RWPE2 (cell line): ENCODE results near the gene PDE4A.

Experiments used
- ATAC-seq: fragments of 200-7000 bp; cut with Tn5 transposase; 3 replicates; pipeline ENCODE4 v1.9.1; 2021; ENCODE audit warnings: low read depth
- DNase-seq: peaks from one replicate; pipeline ENCODE4 v3.0.0-alpha.2; 2020; ENCODE audit warnings: low spot score
- H3K27ac ChIP-seq: fragments of 450-650 bp; 2 replicates; pipeline ENCODE4 v1.5.1; 2017; ENCODE audit warnings: mild to moderate bottlenecking; ENCODE audit not compliant: poor library complexity, severe bottlenecking
- H3K27me3 ChIP-seq: fragments of 250-450 bp; sonication (Bioruptor Pico); 2 replicates; pipeline ENCODE4 v1.5.1; 2021; ENCODE audit warnings: mild to moderate bottlenecking, moderate library complexity; ENCODE audit not compliant: insufficient read depth, poor library complexity, severe bottlenecking
- H3K36me3 ChIP-seq: fragments of 250-450 bp; sonication (Bioruptor Pico); 2 replicates; pipeline ENCODE4 v1.5.1; 2020; ENCODE audit warnings: low read depth, mild to moderate bottlenecking, moderate library complexity
- H3K4me1 ChIP-seq: fragments of 250-450 bp; sonication (Bioruptor Pico); 2 replicates; pipeline ENCODE4 v1.5.1; 2021; ENCODE audit warnings: mild to moderate bottlenecking, moderate library complexity; ENCODE audit not compliant: insufficient read depth, poor library complexity, severe bottlenecking
- H3K4me3 ChIP-seq: fragments of 250-450 bp; sonication (Bioruptor Pico); 2 replicates; pipeline ENCODE4 v1.5.1; 2021; ENCODE audit warnings: mild to moderate bottlenecking, moderate library complexity; ENCODE audit not compliant: severe bottlenecking
- H3K9me3 ChIP-seq: fragments of 250-450 bp; sonication (Bioruptor Pico); 2 replicates; pipeline ENCODE4 v1.5.1; 2021; ENCODE audit warnings: mild to moderate bottlenecking, moderate library complexity; ENCODE audit not compliant: severe bottlenecking
- CTCF ChIP-seq: fragments of 450-650 bp; IDR thresholded peaks from one replicate; pipeline ENCODE4 v1.5.1; 2017; ENCODE audit warnings: mild to moderate bottlenecking, moderate library complexity; ENCODE audit not compliant: poor library complexity, severe bottlenecking

The PDE4A gene

GRCh38 chr19:10517760-10518443 lies 97.6 kb downstream of the PDE4A start:
- Histone ChIP-seq H3K27me3 (no peaks in the 10 kb centered on the region), H3K27ac (peak overlapping the region; percentile 70), H3K36me3 (no peaks in the 10 kb centered on the region), H3K4me3 (peak overlapping the region; percentile 63), H3K4me1 (peaks cover 3% of the 10 kb centered on the region), H3K9me3 (no peaks in the 10 kb centered on the region)
- DNase-seq, result no peak
- peak; percentile 57 for ATAC-seq
- TF ChIP-seq CTCF, result no peak

GRCh38 chr19:10518444-10519361 lies 98.4 kb downstream of the PDE4A start:
- TF ChIP-seq CTCF, result no peak
- DNase-seq (no peak), ATAC-seq (no peak)
- Histone ChIP-seq H3K27me3 (no peaks in the 10 kb centered on the region), H3K27ac (peak overlapping the region; percentile 70), H3K4me3 (no peak overlapping the region), H3K9me3 (no peaks in the 10 kb centered on the region), H3K36me3 (no peaks in the 10 kb centered on the region), H3K4me1 (peaks cover 3% of the 10 kb centered on the region)
